Activated CD8-positive, alpha-beta memory T cell treated with anti-CD3 and anti-CD28 coated beads, Interleukin-2, amount 50 U/mL, for 4 hours (primary cell): Measurements from ENCODE around the gene E2F7.
A peak's percentile ranks its signal among the peaks of the same experiment; 100 is the strongest.
"Not testable (repeated sequence)": the region's sequence is repeated elsewhere in the genome, so short reads cannot be mapped to it uniquely, and the experiment has no call there.

Source experiments
- DNase-seq: peaks from one replicate; pipeline ENCODE4 v3.0.0-alpha.2; 2020

Gene E2F7

GRCh38 chr12:77065361-77066204, at the start of gene E2F7:
Gene E2F7 (minus strand): TSS chr12:77065569. CDS start chr12:77064635, 934 bp downstream.
- peak; percentile 80 for DNase-seq

GRCh38 chr12:77113971-77114370, 48.6 kb upstream of the E2F7 start:
- no peak for DNase-seq

GRCh38 chr12:77108707-77109106, 43.3 kb upstream of the E2F7 start:
- DNase-seq: no peak

- no peak for DNase-seq
These were observed 41.8 kb upstream of the E2F7 start for GRCh38 chr12:77107121-77107520.

- no peak for DNase-seq
These were observed 39.4 kb upstream of the E2F7 start for GRCh38 chr12:77104792-77105191.

GRCh38 chr12:77104286-77104685, 38.9 kb upstream of the E2F7 start:
- no peak for DNase-seq

GRCh38 chr12:77102691-77103090, 37.3 kb upstream of the E2F7 start:
- no peak for DNase-seq

GRCh38 chr12:77102123-77102522, 36.8 kb upstream of the E2F7 start:
- no peak for DNase-seq

- DNase-seq: no peak
These were observed 34.4 kb upstream of the E2F7 start for GRCh38 chr12:77099799-77100198.

- DNase-seq: no peak
These were observed 32.5 kb upstream of the E2F7 start for GRCh38 chr12:77097846-77098245.

GRCh38 chr12:77092227-77092626, 26.9 kb upstream of the E2F7 start:
- DNase-seq: not testable (repeated sequence)

- no peak for DNase-seq
These were observed 24.4 kb upstream of the E2F7 start for GRCh38 chr12:77089686-77090220.

GRCh38 chr12:77087427-77087826, 22.1 kb upstream of the E2F7 start:
- DNase-seq: no peak

GRCh38 chr12:77082021-77082420, 16.7 kb upstream of the E2F7 start:
- no peak for DNase-seq

GRCh38 chr12:77079631-77080030, 14.3 kb upstream of the E2F7 start:
- DNase-seq: no peak

- DNase-seq: no peak
These were observed 12.9 kb upstream of the E2F7 start for GRCh38 chr12:77078231-77078630.

GRCh38 chr12:77076886-77077285, 11.5 kb upstream of the E2F7 start:
- DNase-seq: no peak

GRCh38 chr12:77073894-77074293, 8.5 kb upstream of the E2F7 start:
- DNase-seq: not testable (repeated sequence)

- DNase-seq: no peak
These were observed 7.6 kb upstream of the E2F7 start for GRCh38 chr12:77072833-77073495.

GRCh38 chr12:77070800-77071449, 5.6 kb upstream of the E2F7 start:
- DNase-seq: no peak

- DNase-seq: no peak
These were observed 5.0 kb upstream of the E2F7 start for GRCh38 chr12:77070382-77070781.

GRCh38 chr12:77064896-77065360, 441 bp downstream of the E2F7 start:
- DNase-seq: no peak

- DNase-seq: no peak
These were observed 2.4 kb downstream of the E2F7 start for GRCh38 chr12:77062846-77063461.
